Measurements from ENCODE around the gene RHBDD2.
"Not testable (repeated sequence)": the region's sequence is repeated elsewhere in the genome, so short reads cannot be mapped to it uniquely, and the experiment has no call there.

GRCh38 chr7:75911186-75911585 lies 32.4 kb downstream of the RHBDD2 start:
- TF ChIP-seq EZH2 (IDR thresholded peaks at IDR 0.05; ENCODE audit: insufficient read depth, poor library complexity, severe bottlenecking); EZH2phosphoT487 (IDR thresholded peaks at IDR 0.05; ENCODE audit: insufficient read depth, low read depth): not testable (repeated sequence)

Measured in GM23248 (cell line).